ENCODE data around the gene VAMP5. TPM values are rescaled to one million over a fixed set of nuclear protein-coding genes. Genes with fewer than 3 reads are reported as not detected.

VAMP5 gene
- total and polyA plus RNA-seq, 9 of the 15 experiments (the other 6 are each of a cell fraction or from before 2014, with no cell fraction given): 0.54 to 1.9 (median 1.5) TPM; not detected in 2

- TF ChIP-seq XRCC4 (IDR thresholded peaks at IDR 0.05; ENCODE audit: extremely low read depth, insufficient read depth, insufficient read length) (no peak), ETS2 (tag; IDR thresholded peaks at IDR 0.05; ENCODE audit: borderline replicate concordance, poor library complexity, severe bottlenecking) (no peak), SRSF9 (IDR thresholded peaks at IDR 0.05; ENCODE audit: borderline replicate concordance, low read depth, low read length) (no peak), POLR2B (IDR thresholded peaks at IDR 0.05; ENCODE audit: low read depth, partially characterized antibody) (peak; percentile 93), TAF7 (tag; IDR thresholded peaks at IDR 0.05) (peak; percentile 78), RCOR1 (IDR thresholded peaks at IDR 0.05; ENCODE audit: borderline replicate concordance in 1 of 2, low read depth in 2 of 2, low read length in 2 of 2) (no peak; a peak in 1 of 4 replicates), TAL1 (IDR thresholded peaks at IDR 0.05) (no peak), SUPT5H (IDR thresholded peaks at IDR 0.05) (peak; percentile 94), NCOA2 (IDR thresholded peaks at IDR 0.05; ENCODE audit: partially characterized antibody in 2 of 2) (no peak), RAD21 (CRISPR knock-in tag; conservative IDR thresholded peaks at IDR 0.05 in 1 of 2, IDR thresholded peaks at IDR 0.05 in 1 of 2) (no peak), PHTF2 (CRISPR knock-in tag; IDR thresholded peaks at IDR 0.05) (no peak), KDM1A (IDR thresholded peaks at IDR 0.05) (no peak), NFATC3 (IDR thresholded peaks at IDR 0.05) (0 out of 2 replicates have a peak, but pooled peaks have one; percentile 56), SRF (CRISPR knock-in tag; IDR thresholded peaks at IDR 0.05) (peak in 1 of 2 experiments; percentile 61; a peak in 2 of 4 replicates), SIN3B (IDR thresholded peaks at IDR 0.05; ENCODE audit: low read depth) (peak; percentile 64; the same call in 1 of the 2 replicates), MBD2 (IDR thresholded peaks at IDR 0.05; ENCODE audit: borderline replicate concordance, low read depth) (peak; percentile 64; the same call in 1 of the 2 replicates), ZNF354B (CRISPR knock-in tag; IDR thresholded peaks at IDR 0.05) (no peak), PHB (CRISPR knock-in tag; IDR thresholded peaks at IDR 0.05) (0 out of 2 replicates have a peak, but pooled peaks have one; percentile 40), SAFB (IDR thresholded peaks at IDR 0.05; ENCODE audit: borderline replicate concordance, low read depth, low read length) (no peak), ZNF316 (IDR thresholded peaks at IDR 0.05) (peak; percentile 35; the same call in 1 of the 2 replicates), ZNF639 (CRISPR knock-in tag; conservative IDR thresholded peaks at IDR 0.05 in 1 of 2, IDR thresholded peaks at IDR 0.05 in 1 of 2) (no peak; a peak in 1 of 4 replicates)
Measured at GRCh38 chr2:85611705-85612587, 27.7 kb downstream of the VAMP5 start, which contains the start of gene C2orf68 (continued).

Data from K562 (cell line).